Body of pancreas (tissue), 4 donors: ENCODE data around the gene AGXT. TPM values are rescaled to one million over a fixed set of nuclear protein-coding genes. Genes with fewer than 3 reads are reported as not detected.
A peak's percentile ranks its signal among the peaks of the same experiment; 100 is the strongest.

Experiments used
- ATAC-seq: fragments of 150-250 bp; one replicate; pipeline ENCODE4 v1.9.1; 2016
- DNase-seq, 4 donors: peaks; one replicate each; pipeline ENCODE4 v3.0.0-alpha.2; 2019
- H3K27ac ChIP-seq, 4 donors: fragments of 200-600 bp; sonication (generic); 1 replicate in 3 of 4; 2 replicates in 1 of 4; pipeline versions ENCODE4 v1.5.1 to v1.6.1; 2016 to 2019; ENCODE audit warnings: mild to moderate bottlenecking in 1 of 4, mixed read lengths in 1 of 4, moderate library complexity in 1 of 4
- H3K27me3 ChIP-seq, 2 donors: fragments of 200-600 bp; sonication (generic); one replicate each; pipeline ENCODE4 v1.6.0; 2016; ENCODE audit warnings: mild to moderate bottlenecking in 1 of 2
- H3K36me3 ChIP-seq, 2 donors: fragments of 200-600 bp; sonication (generic); replicated peaks in 1 of 2; 2 replicates each; pipeline ENCODE4 v1.5.1; 2016; ENCODE audit warnings: low read depth in 2 of 2; ENCODE audit not compliant: insufficient read depth in 1 of 2
- H3K4me1 ChIP-seq: fragments of 200-600 bp; sonication (generic); one replicate; pipeline ENCODE4 v1.6.0; 2016
- H3K4me3 ChIP-seq, 2 donors: fragments of 200-600 bp; sonication (generic); 1 replicate in 1 of 2; 2 replicates in 1 of 2; pipeline ENCODE4 v1.5.1; 2016 to 2019
- H3K9me3 ChIP-seq, 3 donors: fragments of 200-600 bp; sonication (generic); 1 replicate in 2 of 3; 2 replicates in 1 of 3; pipeline ENCODE4 v1.5.1; 2016
- CTCF ChIP-seq, 7 experiments: fragments of 450-650 bp in 4 of 7; fragments of 200-600 bp in 3 of 7; sonication (generic) in 3 of 7; IDR thresholded peaks; one replicate each; pipeline ENCODE4 v1.5.1; 2016 to 2019; ENCODE audit warnings: antibody characterized with exemption in 7 of 7
- POLR2A ChIP-seq, 3 donors: fragments of 450-650 bp; IDR thresholded peaks; one replicate each; pipeline ENCODE4 v1.6.1; 2016; ENCODE audit warnings: antibody characterized with exemption in 3 of 3, mild to moderate bottlenecking in 2 of 3
- WGBS, 2 donors: methylation state at CpG; one replicate each; pipeline ENCODE4 v1.1.5; 2017; 5-methylcytosine and 5-hydroxymethylcytosine counted together
- intact Hi-C: fragments of 100-400 bp; cut with DNase I; formaldehyde crosslinking; loops from one replicate; pipeline ENCODE4 v1.15.1; 2023
- total RNA-seq, 2 donors: library from RNA; depleted of rRNA; stranded (reverse); fragments of >200 nt; gene quantifications; one replicate each; pipeline ENCODE4 v1.1.0, GENCODE V29; 2016

Gene AGXT
- total RNA-seq, 2 donors from 2014 or later = 1.6 TPM; not detected in 1

DNA sequence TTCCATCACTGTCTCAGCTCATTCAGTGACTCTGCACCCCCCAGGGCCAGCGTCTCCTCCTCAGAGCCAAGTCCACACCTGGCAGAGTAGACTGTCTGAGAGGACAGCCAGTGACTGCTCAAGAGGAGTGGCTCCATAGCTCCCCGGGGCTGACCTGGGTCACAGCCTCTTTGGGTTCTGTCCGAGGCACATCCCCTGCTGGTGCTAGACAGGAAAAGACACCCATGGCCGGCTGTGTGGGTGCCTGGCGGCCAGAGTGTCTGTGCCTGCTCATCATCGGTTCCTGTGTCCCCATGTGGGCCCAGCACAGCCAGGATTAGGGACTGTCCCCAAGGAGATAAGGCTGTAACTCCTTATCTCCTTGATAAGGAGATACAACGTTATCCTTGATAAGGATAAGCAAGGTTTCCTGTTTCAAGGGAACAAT is 34.0 kb downstream of the AGXT start:
- DNase-seq (peak in 1 of 4 donors; percentile 9), ATAC-seq (no peak)
- Histone ChIP-seq H3K4me3 (no peak overlapping the region), H3K27me3 (no peaks in the 10 kb centered on the region), H3K36me3 (no peaks in the 10 kb centered on the region), H3K27ac (no peak overlapping the region), H3K4me1 (peaks cover 9% of the 10 kb centered on the region), H3K9me3 (no peaks in the 10 kb centered on the region)
- 0 to 54% methylated on average over 1 to 5 of the region's 7 CpGs for WGBS, 2 donors
- intact Hi-C loops = no loop called here
- no peak for TF ChIP-seq POLR2A (IDR thresholded peaks at IDR 0.05)
- TF ChIP-seq CTCF (IDR thresholded peaks at IDR 0.05) = no peak

GRCh38 chr2:240903191-240904060 is 34.8 kb downstream of the AGXT start:
- ATAC-seq = no peak
- H3K27me3 ChIP-seq = no peaks in the 10 kb centered on the region

GRCh38 chr2:240904216-240905175 is 35.9 kb downstream of the AGXT start:
- TF ChIP-seq POLR2A (IDR thresholded peaks at IDR 0.05) (no peak), CTCF (IDR thresholded peaks at IDR 0.05) (no peak)
- WGBS, 2 donors = 86 to 90% methylated on average over 10 to 18 of the region's 19 CpGs
- DNase-seq (peak in 1 of 4 donors; percentile 8), ATAC-seq (no peak)
- Histone ChIP-seq H3K9me3 (no peaks in the 10 kb centered on the region), H3K27me3 (no peaks in the 10 kb centered on the region), H3K36me3 (no peaks in the 10 kb centered on the region), H3K4me3 (no peak overlapping the region), H3K27ac (no peak overlapping the region), H3K4me1 (peaks cover 9% of the 10 kb centered on the region)
- intact Hi-C loops = no loop called here

More at GRCh38 chr2:240903191-240904060, 34.8 kb downstream of the AGXT start:
- TF ChIP-seq CTCF (IDR thresholded peaks at IDR 0.05) (no peak), POLR2A (IDR thresholded peaks at IDR 0.05) (no peak)
- WGBS, 2 donors = 80 to 83% methylated on average over 23 to 31 of the region's 34 CpGs
- H3K27ac ChIP-seq = no peak overlapping the region
- no peak overlapping the region for H3K4me3 ChIP-seq
- H3K4me1 ChIP-seq = peaks cover 9% of the 10 kb centered on the region
- H3K9me3 ChIP-seq = no peaks in the 10 kb centered on the region
- intact Hi-C loops = no loop called here
- no peaks in the 10 kb centered on the region for H3K36me3 ChIP-seq
- peak in 1 of 4 donors; percentile 4 for DNase-seq

- no peaks in the 10 kb centered on the region for H3K36me3 ChIP-seq
- no peaks in the 10 kb centered on the region for H3K27me3 ChIP-seq
- DNase-seq (peak in 2 of 4 donors; percentile 31 to 47), ATAC-seq (peak; percentile 57)
- WGBS, 2 donors = 71% methylated on average over 8 of the region's 13 CpGs; no CpG with 5 or more reads in 1 of the 2 donors
- no peak overlapping the region for H3K4me3 ChIP-seq
- no peaks in the 10 kb centered on the region for H3K9me3 ChIP-seq
- TF ChIP-seq POLR2A (IDR thresholded peaks at IDR 0.05) (no peak), CTCF (IDR thresholded peaks at IDR 0.05) (no peak)
- intact Hi-C loops = no loop called here
- H3K27ac ChIP-seq = peak overlapping the region in 1 of 4 donors; percentile 10
- H3K4me1 ChIP-seq = peaks cover 9% of the 10 kb centered on the region
These were observed 36.7 kb downstream of the AGXT start for GRCh38 chr2:240905176-240905781.
